Measurements from ENCODE around the gene ATR. TPM values are rescaled to one million over a fixed set of nuclear protein-coding genes. Genes with fewer than 3 reads are reported as not detected.

The ATR gene
- total RNA-seq, 2 experiments from 2014 or later = 29.0 to 29.5 TPM

- ChIA-PET POLR2A (no interaction called here), CTCF (no interaction called here)
- H3K27me3 ChIP-seq (ENCODE audit: control insufficient read depth in 1 of 2, insufficient read depth in 2 of 2, low read length in 2 of 2) = no peaks in the 10 kb centered on the region
- Mint-ChIP-seq H3K4me3 (no peak overlapping the region), H3K9me3 (no peaks in the 10 kb centered on the region), H3K27me3 (no peaks in the 10 kb centered on the region), H3K27ac (no peak overlapping the region), H3K36me3 (ENCODE audit: low read depth) (peaks cover 65% of the 10 kb centered on the region), H3K4me1 (ENCODE audit: low read depth) (no peaks in the 10 kb centered on the region)
- intact Hi-C loops (cut with DNase I, micrococcal nuclease) = loop anchor here in 1 of 2 experiments (10.0 kb wide), 1 partner anchor 265 kb away; the partner anchor contains the start of gene TRPC1
- no peaks in the 10 kb centered on the region for H3K4me1 ChIP-seq (ENCODE audit: insufficient read depth, low read length)
- ATAC-seq (ENCODE audit: poor library complexity) = no peak
- H3K27ac ChIP-seq (ENCODE audit: low read depth in 1 of 2, low read length in 2 of 2) = no peak overlapping the region
- H3K9me3 ChIP-seq (ENCODE audit: control insufficient read depth in 1 of 2, insufficient read depth in 1 of 2, low read length in 2 of 2) = no peaks in the 10 kb centered on the region
- peaks cover 36% of the 10 kb centered on the region for H3K36me3 ChIP-seq (ENCODE audit: insufficient read depth, low read length)
- DNase-seq = no peak
- H3K4me3 ChIP-seq (ENCODE audit: low read length) = no peak overlapping the region
- no peak for TF ChIP-seq CTCF (IDR thresholded peaks at IDR 0.05)
Measured at GRCh38 chr3:142459929-142460328, 118.6 kb downstream of the ATR start.

DNA sequence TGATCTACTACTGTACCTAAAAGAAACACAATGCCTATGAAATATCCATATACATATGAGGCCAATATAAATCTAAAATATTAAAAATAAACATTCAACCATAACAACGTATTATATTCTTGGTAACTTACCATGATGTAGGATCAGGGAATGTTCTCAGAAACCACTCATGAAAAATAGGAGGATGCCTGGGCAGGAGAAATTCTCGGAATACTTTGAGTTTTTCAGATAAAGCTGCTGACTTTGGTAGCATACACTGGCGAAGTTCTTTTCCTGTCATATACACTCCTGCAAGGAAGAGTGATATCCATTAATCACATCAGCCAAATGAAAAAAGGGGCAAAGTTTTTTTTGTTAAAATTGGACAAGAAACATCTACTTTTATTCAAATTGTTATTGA, 119.4 kb downstream of the ATR start:
- peaks cover 36% of the 10 kb centered on the region for H3K36me3 ChIP-seq (ENCODE audit: insufficient read depth, low read length)
- no peaks in the 10 kb centered on the region for H3K9me3 ChIP-seq (ENCODE audit: control insufficient read depth in 1 of 2, insufficient read depth in 1 of 2, low read length in 2 of 2)
- H3K27ac Mint-ChIP-seq = no peak overlapping the region
- H3K4me3 ChIP-seq (ENCODE audit: low read length) = no peak overlapping the region
- H3K27ac ChIP-seq (ENCODE audit: low read depth in 1 of 2, low read length in 2 of 2) = no peak overlapping the region
- no peaks in the 10 kb centered on the region for H3K4me1 ChIP-seq (ENCODE audit: insufficient read depth, low read length)
- CTCF ChIA-PET = no interaction called here
- peaks cover 61% of the 10 kb centered on the region for H3K36me3 Mint-ChIP-seq (ENCODE audit: low read depth)
- intact Hi-C loops (cut with DNase I, micrococcal nuclease) = loop anchor here in 1 of 2 experiments (10.0 kb wide), 1 partner anchor 266 kb away; the partner anchor contains the start of gene TRPC1
- DNase-seq (no peak), ATAC-seq (ENCODE audit: poor library complexity) (no peak)
- no peaks in the 10 kb centered on the region for H3K27me3 ChIP-seq (ENCODE audit: control insufficient read depth in 1 of 2, insufficient read depth in 2 of 2, low read length in 2 of 2)
- POLR2A ChIA-PET = no interaction called here
- no peaks in the 10 kb centered on the region for H3K9me3 Mint-ChIP-seq
- no peaks in the 10 kb centered on the region for H3K27me3 Mint-ChIP-seq
- no peak for TF ChIP-seq CTCF (IDR thresholded peaks at IDR 0.05)
- no peaks in the 10 kb centered on the region for H3K4me1 Mint-ChIP-seq (ENCODE audit: low read depth)
- H3K4me3 Mint-ChIP-seq = no peak overlapping the region

DNA sequence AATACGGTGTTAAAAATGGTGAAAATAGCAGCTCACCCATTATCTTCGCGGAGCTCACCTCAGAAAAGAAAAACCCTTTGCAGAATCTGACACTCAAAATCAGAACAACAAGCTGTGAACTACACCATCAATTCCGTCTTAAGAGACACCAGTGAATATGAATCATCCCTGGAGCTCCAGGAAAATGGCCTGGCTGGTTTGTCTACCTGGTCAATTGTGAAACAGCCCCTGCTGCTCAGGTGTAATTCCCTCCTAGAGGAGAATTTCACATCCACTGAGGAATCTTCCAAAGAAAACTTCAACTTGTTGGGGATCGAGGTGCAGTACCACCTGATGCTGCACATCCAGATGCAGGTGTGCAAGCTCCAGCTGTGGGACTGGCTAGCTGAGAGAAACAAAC, 127.7 kb downstream of the ATR start:
- Mint-ChIP-seq H3K27ac (no peak overlapping the region), H3K4me3 (no peak overlapping the region), H3K36me3 (ENCODE audit: low read depth) (peaks cover 63% of the 10 kb centered on the region), H3K27me3 (no peaks in the 10 kb centered on the region), H3K9me3 (no peaks in the 10 kb centered on the region), H3K4me1 (ENCODE audit: low read depth) (peaks cover 30% of the 10 kb centered on the region)
- ATAC-seq (ENCODE audit: poor library complexity) (no peak), DNase-seq (no peak)
- Histone ChIP-seq H3K9me3 (ENCODE audit: control insufficient read depth in 1 of 2, insufficient read depth in 1 of 2, low read length in 2 of 2) (no peaks in the 10 kb centered on the region), H3K4me3 (ENCODE audit: low read length) (no peak overlapping the region), H3K27me3 (ENCODE audit: control insufficient read depth in 1 of 2, insufficient read depth in 2 of 2, low read length in 2 of 2) (no peaks in the 10 kb centered on the region), H3K36me3 (ENCODE audit: insufficient read depth, low read length) (peaks cover 6% of the 10 kb centered on the region), H3K27ac (ENCODE audit: low read depth in 1 of 2, low read length in 2 of 2) (no peak overlapping the region), H3K4me1 (ENCODE audit: insufficient read depth, low read length) (no peaks in the 10 kb centered on the region)
- CTCF ChIA-PET = no interaction called here
- intact Hi-C loops (cut with DNase I, micrococcal nuclease) = loop anchor here in 1 of 2 experiments (2.0 to 10.0 kb wide), 4 partner anchors 126 to 714 kb away; partner anchors contain the start of genes RNF7 and TRPC1
- no peak for TF ChIP-seq CTCF (IDR thresholded peaks at IDR 0.05)
- POLR2A ChIA-PET = interaction anchor here (1.1 kb wide), 1 partner anchor 551 kb away, joined by 3 read pairs; the partner anchor contains the start of gene U2SURP
